HG03575 (cell line): ENCODE measurements around the gene B4GALT5.
"Not testable (repeated sequence)": the region's sequence is repeated elsewhere in the genome, so short reads cannot be mapped to it uniquely, and the experiment has no call there.

Experiments
- ATAC-seq: cut with Tn5 transposase; IDR thresholded peaks from one replicate; pipeline ENCODE4 v1.9.1; 2021; ENCODE audit not compliant: unreplicated experiment, insufficient number of reproducible peaks, low FRiP score; ENCODE audit errors: extremely low read depth

Gene B4GALT5

GRCh38 chr20:49739042-49739441, 25.4 kb upstream of the B4GALT5 start:
- ATAC-seq: no peak

- ATAC-seq: no peak
Observed at GRCh38 chr20:49737260-49737659, 23.6 kb upstream of the B4GALT5 start.

GRCh38 chr20:49729780-49730179, 16.1 kb upstream of the B4GALT5 start:
- no peak for ATAC-seq

DNA sequence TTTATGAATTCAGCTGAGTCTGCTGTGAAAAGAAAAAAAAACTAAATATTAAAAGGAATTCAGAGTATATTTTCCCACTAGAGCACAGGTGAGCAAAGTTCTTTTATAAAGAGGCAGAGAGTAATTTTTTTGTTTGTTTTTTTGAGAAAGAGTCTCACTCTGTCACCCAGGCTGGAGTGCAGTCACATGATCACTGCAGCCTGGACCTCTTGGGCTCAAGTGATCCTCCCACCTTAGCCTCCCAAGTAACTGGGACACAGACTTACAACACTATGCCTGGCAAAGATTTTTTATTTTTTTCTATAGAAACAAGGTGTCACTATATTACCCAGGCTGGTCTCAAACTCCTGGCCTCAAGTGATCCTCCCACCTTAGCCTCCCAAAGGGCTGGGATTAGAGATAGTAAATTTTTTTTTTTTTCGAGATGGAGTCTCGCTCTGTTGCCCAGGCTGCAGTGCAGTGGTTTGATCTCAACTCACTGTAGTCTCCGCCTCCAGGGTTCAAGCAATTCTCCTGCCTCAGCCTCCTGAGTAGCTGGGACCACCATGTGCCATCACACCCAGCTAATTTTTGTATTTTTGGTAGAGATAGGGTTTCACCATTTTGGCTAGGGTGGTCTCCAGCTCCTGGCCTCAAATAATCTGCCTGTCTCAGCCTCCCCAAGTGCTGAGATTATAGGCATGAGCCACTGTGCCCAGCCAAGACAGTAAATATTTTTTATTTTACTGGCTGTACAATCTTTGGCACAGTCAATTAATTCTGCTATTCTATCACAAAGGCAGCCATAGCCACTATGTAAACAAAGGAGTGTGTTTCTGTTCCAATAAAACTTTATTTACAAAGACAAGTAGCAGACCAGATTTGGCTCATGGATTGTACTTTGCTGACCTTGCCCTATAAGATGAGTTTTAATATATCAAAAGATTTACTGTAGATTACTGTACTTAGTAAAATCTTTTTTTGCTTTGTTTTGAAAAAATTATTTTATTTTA, 14.5 kb upstream of the B4GALT5 start:
- no peak for ATAC-seq

GRCh38 chr20:49727478-49727877, 13.8 kb upstream of the B4GALT5 start:
- no peak for ATAC-seq

- ATAC-seq: no peak
Observed at GRCh38 chr20:49725694-49726093, 12.0 kb upstream of the B4GALT5 start.

GRCh38 chr20:49725224-49725606, 11.5 kb upstream of the B4GALT5 start:
- ATAC-seq: not testable (repeated sequence)

DNA sequence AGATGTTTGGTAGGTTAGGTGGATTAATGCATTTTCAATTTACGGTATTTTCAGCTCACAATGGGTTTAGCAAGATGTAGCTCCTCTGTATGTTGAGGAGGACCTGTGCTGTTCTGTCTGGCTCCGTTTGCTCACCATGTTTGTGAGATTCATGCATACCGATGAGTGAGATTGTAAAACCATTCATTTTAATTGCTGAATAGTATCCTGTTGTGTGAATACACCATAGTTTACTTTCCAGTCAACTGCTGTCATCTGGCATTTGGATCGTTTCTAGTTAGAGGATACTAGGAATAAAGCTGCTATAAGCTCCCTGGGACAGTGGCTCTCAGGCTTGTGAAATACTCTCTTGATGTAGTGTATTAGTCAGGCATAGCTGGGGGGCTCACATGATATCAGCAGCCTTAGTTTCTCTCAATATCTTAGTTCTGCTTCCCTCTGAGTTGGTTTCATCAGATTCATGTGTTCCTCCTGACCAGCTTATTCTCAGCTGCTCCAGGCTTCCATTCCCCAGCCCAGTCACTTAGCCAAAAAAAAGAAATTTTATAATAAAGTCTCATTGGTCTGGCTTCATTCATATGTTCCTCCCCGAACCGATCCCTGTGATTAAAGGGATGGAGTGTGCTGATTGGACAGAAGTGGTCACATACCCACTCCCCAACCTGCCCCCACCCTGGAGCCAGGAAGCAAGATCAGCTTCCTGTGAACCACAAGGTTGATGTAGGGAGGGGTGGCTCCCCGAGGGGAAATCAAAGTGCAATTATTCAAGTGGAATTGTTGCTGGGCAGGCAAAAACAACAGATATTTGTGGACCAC, 10.9 kb upstream of the B4GALT5 start:
- ATAC-seq: no peak

DNA sequence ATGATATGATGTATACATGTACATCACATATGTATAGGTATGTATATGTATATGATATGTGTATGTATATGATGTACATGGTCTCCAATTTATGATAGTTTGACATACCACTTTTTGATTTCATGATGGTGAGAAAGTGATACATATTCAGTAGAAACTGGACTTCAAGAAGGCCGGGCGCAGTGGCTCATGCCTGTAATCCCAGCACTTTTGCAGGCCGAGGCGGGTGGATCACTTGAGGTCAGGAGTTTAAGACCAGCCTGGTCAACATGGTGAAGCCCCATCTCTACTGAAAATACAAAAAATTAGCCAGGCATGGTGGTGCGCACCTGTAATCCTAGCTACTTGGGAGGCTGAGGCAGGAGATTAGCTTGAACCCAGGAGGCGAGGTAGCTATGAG, 10.1 kb upstream of the B4GALT5 start:
- ATAC-seq: not testable (repeated sequence)

DNA sequence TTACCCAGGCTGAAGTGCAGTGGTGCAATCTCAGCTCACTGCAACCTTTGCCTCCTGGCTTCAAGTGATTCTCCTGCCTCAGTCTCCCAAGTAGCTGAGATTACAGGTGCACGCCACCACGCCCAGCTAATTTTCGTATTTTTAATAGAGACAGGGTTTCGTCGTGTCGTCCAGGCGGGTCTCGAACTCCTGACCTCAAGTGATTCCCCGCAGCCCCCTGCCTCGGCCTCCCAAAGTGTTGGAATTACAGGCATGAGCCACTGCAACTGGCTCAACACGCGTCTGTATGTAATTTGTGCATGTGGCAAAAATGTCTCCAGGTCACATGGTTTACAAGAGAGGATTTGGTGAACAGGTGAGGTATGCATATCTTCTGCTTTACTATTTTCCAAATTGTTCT, 7.6 kb upstream of the B4GALT5 start:
- not testable (repeated sequence) for ATAC-seq

DNA sequence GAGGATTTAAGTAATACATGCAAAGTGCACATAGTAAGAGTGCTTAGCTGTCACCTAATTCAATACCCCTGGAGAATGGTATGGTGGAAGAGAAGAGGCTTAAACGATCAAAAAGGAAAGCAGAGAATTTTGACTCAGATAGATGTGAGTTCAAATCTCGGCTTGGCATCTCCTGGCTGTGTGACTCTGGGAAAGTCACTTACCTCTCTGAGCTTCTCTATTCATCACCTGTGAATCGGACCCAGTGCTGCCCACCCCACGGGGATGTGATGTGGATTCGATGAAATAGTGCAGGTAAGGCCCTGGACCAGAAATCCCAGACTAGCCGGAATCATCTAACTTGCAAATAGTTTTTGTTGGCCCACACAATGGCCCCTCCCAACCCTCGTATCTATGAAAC, 1.8 kb upstream of the B4GALT5 start:
- ATAC-seq: no peak

DNA sequence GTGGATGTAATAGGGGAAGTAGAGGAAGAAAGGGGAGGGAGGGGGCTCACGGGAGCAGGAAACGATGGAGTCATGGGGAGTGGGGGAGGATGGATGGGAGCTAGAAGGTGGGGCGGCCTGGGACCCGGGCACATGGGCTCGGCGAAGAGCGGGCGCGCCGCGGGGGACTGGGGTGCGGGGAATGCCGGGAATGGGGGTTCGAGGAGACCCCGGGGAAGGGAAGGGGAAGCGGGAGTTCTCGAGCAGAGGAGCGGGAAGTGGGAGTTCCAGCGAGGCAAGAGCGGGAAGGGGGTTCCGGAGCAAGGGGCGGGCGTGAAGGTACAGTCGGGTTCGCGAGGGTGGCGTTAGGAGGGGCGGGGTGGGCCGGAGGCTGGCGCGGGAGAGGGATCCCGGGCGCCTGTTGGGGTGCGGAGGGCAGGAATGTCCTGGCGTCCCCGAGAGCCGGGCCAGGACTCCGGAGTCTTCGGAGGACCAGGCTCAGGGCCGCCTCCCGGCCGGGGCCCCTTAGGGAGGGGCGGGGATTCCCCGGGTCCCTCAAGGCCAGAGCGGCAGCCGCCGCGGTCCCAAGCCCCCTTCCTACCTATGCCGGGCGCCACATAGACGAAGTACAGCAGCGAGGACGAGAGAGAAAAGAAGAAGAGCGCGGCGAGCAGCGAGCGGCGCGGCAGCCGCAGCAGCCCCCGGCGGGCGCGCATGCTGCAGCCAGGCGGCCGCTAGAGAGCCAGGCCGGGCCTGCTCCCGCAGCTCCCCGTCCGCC, 504 bp downstream of the B4GALT5 start:
- ATAC-seq: no peak

- no peak for ATAC-seq
Observed at GRCh38 chr20:49712646-49712995, 1.1 kb downstream of the B4GALT5 start.

GRCh38 chr20:49712118-49712517, 1.6 kb downstream of the B4GALT5 start:
- ATAC-seq: no peak

GRCh38 chr20:49711667-49711987, 2.1 kb downstream of the B4GALT5 start:
- no peak for ATAC-seq

GRCh38 chr20:49710971-49711666, 2.6 kb downstream of the B4GALT5 start:
- no peak for ATAC-seq

DNA sequence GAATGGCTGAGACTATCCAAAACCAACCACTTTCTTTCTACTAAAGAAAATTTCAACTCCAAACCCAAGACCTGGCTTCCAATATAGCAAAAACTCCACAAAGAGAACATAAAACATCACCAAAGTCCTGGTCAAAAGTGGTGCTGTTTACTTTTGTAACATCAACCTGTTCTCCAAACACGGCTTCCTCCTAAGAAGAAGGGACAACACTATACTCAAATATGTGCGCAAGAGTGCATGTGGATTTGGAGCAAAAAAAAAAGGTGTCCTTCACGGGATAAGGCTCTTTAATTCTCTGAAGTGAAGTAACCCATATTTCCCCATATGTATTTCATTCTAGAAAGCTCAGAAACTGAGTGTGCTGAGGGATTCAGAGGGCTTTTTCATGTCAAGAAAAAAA, 6.6 kb downstream of the B4GALT5 start:
- no peak for ATAC-seq

DNA sequence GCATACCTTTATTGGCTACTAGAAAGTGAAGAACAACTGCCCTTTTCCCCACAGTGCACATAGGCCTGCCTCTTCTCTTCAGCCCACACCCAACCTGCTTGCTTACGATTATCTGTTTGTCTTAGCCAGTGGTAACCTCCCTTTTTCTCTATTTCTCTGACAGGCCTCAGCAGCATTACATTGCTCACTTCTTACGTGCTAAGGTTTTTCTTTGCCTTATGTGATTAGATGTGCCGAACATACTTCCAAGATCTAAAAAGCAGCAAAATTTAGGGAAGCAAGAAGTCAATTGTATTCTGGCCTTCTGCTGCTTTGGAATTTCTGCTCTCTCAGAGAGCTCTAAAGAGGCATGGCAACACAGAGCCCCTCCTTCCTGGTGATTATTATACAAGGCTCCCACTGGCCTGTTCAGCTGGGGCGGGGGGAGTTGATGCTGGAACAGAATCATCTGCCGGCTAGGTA, 7.0 kb downstream of the B4GALT5 start:
- no peak for ATAC-seq

DNA sequence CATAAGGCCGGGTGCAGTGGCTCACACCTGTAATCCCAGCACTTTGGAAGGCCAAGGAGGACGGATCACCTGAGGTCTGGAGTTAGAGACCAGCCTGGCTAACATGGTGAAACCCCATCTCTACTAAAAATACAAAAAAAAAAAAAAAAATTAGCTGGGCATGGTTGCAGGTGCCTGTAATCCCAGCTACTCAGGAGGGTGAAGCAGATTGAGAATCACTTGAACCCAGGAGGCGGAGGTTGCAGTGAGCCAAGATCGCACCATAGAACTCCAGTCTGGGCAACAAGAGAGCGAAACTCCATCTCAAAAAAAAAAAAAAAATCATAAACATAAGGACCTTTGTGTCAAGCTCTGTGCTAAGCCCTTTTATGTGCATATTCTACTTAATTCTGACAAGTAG, 7.8 kb downstream of the B4GALT5 start:
- ATAC-seq: not testable (repeated sequence)
